Suprapubic skin (tissue), 3 donors: ENCODE measurements around the gene XIRP1.
"Not testable (repeated sequence)": the region's sequence is repeated elsewhere in the genome, so short reads cannot be mapped to it uniquely, and the experiment has no call there.

Experiments
- POLR2AphosphoS5 ChIP-seq, 3 donors: sonication (generic); formaldehyde crosslinking; IDR thresholded peaks; one replicate each; pipeline ENCODE4 v1.6.1; 2017; ENCODE audit warnings: antibody characterized with exemption in 3 of 3
- TF ChIP-seq, protein P1 (sequence below), 2 donors: fragments of 200-600 bp in 1 of 2; fragments of 450-650 bp in 1 of 2; sonication (generic) in 1 of 2; IDR thresholded peaks; one replicate each; pipeline ENCODE4 v1.5.1; 2016 to 2019; ENCODE audit warnings: antibody characterized with exemption in 2 of 2, mild to moderate bottlenecking in 1 of 2, moderate library complexity in 1 of 2

- TF ChIP-seq POLR2AphosphoS5 (IDR thresholded peaks at IDR 0.05), result not testable (repeated sequence)
- TF ChIP-seq, protein P1, sequence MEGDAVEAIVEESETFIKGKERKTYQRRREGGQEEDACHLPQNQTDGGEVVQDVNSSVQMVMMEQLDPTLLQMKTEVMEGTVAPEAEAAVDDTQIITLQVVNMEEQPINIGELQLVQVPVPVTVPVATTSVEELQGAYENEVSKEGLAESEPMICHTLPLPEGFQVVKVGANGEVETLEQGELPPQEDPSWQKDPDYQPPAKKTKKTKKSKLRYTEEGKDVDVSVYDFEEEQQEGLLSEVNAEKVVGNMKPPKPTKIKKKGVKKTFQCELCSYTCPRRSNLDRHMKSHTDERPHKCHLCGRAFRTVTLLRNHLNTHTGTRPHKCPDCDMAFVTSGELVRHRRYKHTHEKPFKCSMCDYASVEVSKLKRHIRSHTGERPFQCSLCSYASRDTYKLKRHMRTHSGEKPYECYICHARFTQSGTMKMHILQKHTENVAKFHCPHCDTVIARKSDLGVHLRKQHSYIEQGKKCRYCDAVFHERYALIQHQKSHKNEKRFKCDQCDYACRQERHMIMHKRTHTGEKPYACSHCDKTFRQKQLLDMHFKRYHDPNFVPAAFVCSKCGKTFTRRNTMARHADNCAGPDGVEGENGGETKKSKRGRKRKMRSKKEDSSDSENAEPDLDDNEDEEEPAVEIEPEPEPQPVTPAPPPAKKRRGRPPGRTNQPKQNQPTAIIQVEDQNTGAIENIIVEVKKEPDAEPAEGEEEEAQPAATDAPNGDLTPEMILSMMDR (IDR thresholded peaks at IDR 0.05), result not testable (repeated sequence)
Observed at GRCh38 chr3:39170877-39171276, 21.5 kb downstream of the XIRP1 start.
